ENCODE data around the gene FCAMR. TPM values are rescaled to one million over a fixed set of nuclear protein-coding genes. Genes with fewer than 3 reads are reported as not detected.

FCAMR gene
- polyA plus RNA-seq, 4 donors: 4.8 to 16.2 (median 9.0) TPM

GRCh38 chr1:206912445-206913095, 57.7 kb downstream of the FCAMR start:
- peak in 2 of 4 donors; percentile 59 to 75 for DNase-seq (ENCODE audit: low read depth in 4 of 4, low spot score in 2 of 4)

GRCh38 chr1:206911064-206911663, 59.1 kb downstream of the FCAMR start:
- no peak for DNase-seq (ENCODE audit: low read depth in 4 of 4, low spot score in 2 of 4)

GRCh38 chr1:206909883-206910318, 60.4 kb downstream of the FCAMR start:
- no peak for DNase-seq (ENCODE audit: low read depth in 4 of 4, low spot score in 2 of 4)

- DNase-seq (ENCODE audit: low read depth in 4 of 4, low spot score in 2 of 4): peak in 2 of 4 donors; percentile 58 to 71
These were observed 60.9 kb downstream of the FCAMR start for GRCh38 chr1:206909161-206909882.

- no peak for DNase-seq (ENCODE audit: low read depth in 4 of 4, low spot score in 2 of 4)
These were observed 62.2 kb downstream of the FCAMR start for GRCh38 chr1:206908038-206908437.

Other genes starting within 250 kb of the FCAMR start
- gene IL19, start 199.7 kb downstream of the FCAMR start, polyA plus RNA-seq (ENCODE audit: insufficient read length in 4 of 4): 1 to 10 TPM in 1 of 4 donors, under 1 TPM in 3; 0.51 to 1.0 (median 0.68) TPM
- gene IL10, start 198.0 kb downstream of the FCAMR start, polyA plus RNA-seq (ENCODE audit: insufficient read length in 4 of 4): under 1 TPM in 3 of 4 donors, not detected in 1; 0.14 to 0.28 (median 0.14) TPM
- not detected for gene IL20, start 104.8 kb downstream of the FCAMR start, polyA plus RNA-seq (ENCODE audit: insufficient read length in 4 of 4)
- under 1 TPM; 0.17 to 0.47 (median 0.33) TPM for gene IL24, start 73.0 kb downstream of the FCAMR start, polyA plus RNA-seq (ENCODE audit: insufficient read length in 4 of 4)
- 1 to 10 TPM in 3 of 4 donors, under 1 TPM in 1; 0.99 to 2.8 (median 2.2) TPM for gene FCMR, start 48.5 kb downstream of the FCAMR start, polyA plus RNA-seq (ENCODE audit: insufficient read length in 4 of 4)
- gene PIGR, start 24.0 kb downstream of the FCAMR start, polyA plus RNA-seq (ENCODE audit: insufficient read length in 4 of 4): 1 to 10 TPM in 3 of 4 donors, under 1 TPM in 1; 0.86 to 2.4 (median 1.9) TPM
- 10 to 100 TPM; 18.4 to 25.0 (median 21.7) TPM for gene C1orf116, start 62.3 kb upstream of the FCAMR start, polyA plus RNA-seq (ENCODE audit: insufficient read length in 4 of 4)
- 10 to 100 TPM; 13.2 to 16.0 (median 14.0) TPM for gene YOD1, start 80.7 kb upstream of the FCAMR start, polyA plus RNA-seq (ENCODE audit: insufficient read length in 4 of 4)
- gene PFKFB2, start 82.8 kb upstream of the FCAMR start, polyA plus RNA-seq (ENCODE audit: insufficient read length in 4 of 4): 10 to 100 TPM; 11.9 to 24.7 (median 17.0) TPM
- gene C4BPB, start 118.4 kb upstream of the FCAMR start, polyA plus RNA-seq (ENCODE audit: insufficient read length in 4 of 4): under 1 TPM; 0.32 to 0.99 (median 0.61) TPM
- gene C4BPA, start 133.8 kb upstream of the FCAMR start, polyA plus RNA-seq (ENCODE audit: insufficient read length in 4 of 4): under 1 TPM; 0.39 to 0.75 (median 0.58) TPM